Activated CD8-positive, alpha-beta memory T cell treated with anti-CD3 and anti-CD28 coated beads for 36 hours (primary cell): ENCODE measurements around the gene DNAJC7. TPM values are rescaled to one million over a fixed set of nuclear protein-coding genes. Genes with fewer than 3 reads are reported as not detected.

Experiments used
- CTCF ChIA-PET: fragments of 350-600 bp; sonication (Branson Sonifier 250); formaldehyde crosslinking; loops from one replicate; lab custom pipeline; 2021; ENCODE audit warnings: antibody characterized with exemption; lab: Charles Lee
- POLR2A ChIA-PET: fragments of 350-600 bp; sonication (Branson Sonifier 250); formaldehyde crosslinking; loops from one replicate; lab custom pipeline; 2021; ENCODE audit warnings: antibody characterized with exemption; lab: Charles Lee
- total RNA-seq, 2 experiments: library from RNA; stranded (reverse); gene quantifications; one replicate each; pipeline ENCODE4 v1.2.3, GENCODE V29; 2021

The DNAJC7 gene
- 100 to 1,000 TPM in 1 of 2 experiments, 10 to 100 TPM in 1; 99.1 to 108 TPM for total RNA-seq

GRCh38 chr17:42016941-42017865 is at the start of gene DNAJC7:
Gene DNAJC7 (minus strand): TSS chr17:42017439. CDS start chr17:42017416, 23 bp downstream.
- ChIA-PET POLR2A (interaction anchor here (0.6 to 2.1 kb wide), 10 partner anchors 9 to 1877 kb away, joined by 3 to 12 read pairs (median 4); partner anchors contain the start of genes CASC3, CNP and DHX58), CTCF (interaction anchor here (0.6 to 5.5 kb wide), 7 partner anchors 53 to 349 kb away, joined by 3 to 29 read pairs (median 6); partner anchors contain the start of gene DHX58)

- POLR2A ChIA-PET = no interaction called here
These were observed 48.0 kb upstream of the DNAJC7 start for GRCh38 chr17:42065201-42065600.

GRCh38 chr17:42062681-42063080 is 45.4 kb upstream of the DNAJC7 start:
- CTCF ChIA-PET = no interaction called here
- POLR2A ChIA-PET = no interaction called here

More at GRCh38 chr17:42065201-42065600, 48.0 kb upstream of the DNAJC7 start:
- CTCF ChIA-PET = interaction anchor here (0.9 to 1.6 kb wide), 6 partner anchors 34 to 116 kb away, joined by 3 to 6 read pairs (median 4); partner anchors contain the start of gene KCNH4

GRCh38 chr17:42061646-42062487 is 44.6 kb upstream of the DNAJC7 start:
- POLR2A ChIA-PET = no interaction called here

GRCh38 chr17:42060231-42060630 is 43.0 kb upstream of the DNAJC7 start:
- ChIA-PET POLR2A (no interaction called here), CTCF (interaction anchor here (0.6 kb wide), 2 partner anchors 80 to 84 kb away, joined by 4 read pairs; no protein-coding TSS in a partner anchor)

More at GRCh38 chr17:42061646-42062487, 44.6 kb upstream of the DNAJC7 start:
- CTCF ChIA-PET = no interaction called here

- CTCF ChIA-PET = interaction anchor here (0.6 kb wide), 2 partner anchors 80 to 85 kb away, joined by 4 read pairs; no protein-coding TSS in a partner anchor
- POLR2A ChIA-PET = no interaction called here
These were observed 42.6 kb upstream of the DNAJC7 start for GRCh38 chr17:42059815-42060214.

GRCh38 chr17:42058063-42058462 is 40.8 kb upstream of the DNAJC7 start:
- POLR2A ChIA-PET = no interaction called here
- CTCF ChIA-PET = no interaction called here

- ChIA-PET POLR2A (no interaction called here), CTCF (interaction anchor here (1.0 to 2.1 kb wide), 3 partner anchors 11 to 45 kb away, joined by 3 to 6 read pairs (median 3); no protein-coding TSS in a partner anchor)
These were observed 39.4 kb upstream of the DNAJC7 start for GRCh38 chr17:42056635-42057034.

- ChIA-PET POLR2A (no interaction called here), CTCF (interaction anchor here (0.9 to 2.1 kb wide), 3 partner anchors 12 to 93 kb away, joined by 3 to 6 read pairs (median 3); no protein-coding TSS in a partner anchor)
These were observed 38.3 kb upstream of the DNAJC7 start for GRCh38 chr17:42055496-42055895.

GRCh38 chr17:42055027-42055426 is 37.8 kb upstream of the DNAJC7 start:
- ChIA-PET CTCF (interaction anchor here (1.4 to 2.1 kb wide), 2 partner anchors 12 to 47 kb away, joined by 3 to 6 read pairs; no protein-coding TSS in a partner anchor), POLR2A (no interaction called here)

- CTCF ChIA-PET = interaction anchor here (1.3 to 1.9 kb wide), 2 partner anchors 14 kb away, joined by 3 to 4 read pairs; no protein-coding TSS in a partner anchor
- POLR2A ChIA-PET = no interaction called here
These were observed 36.7 kb upstream of the DNAJC7 start for GRCh38 chr17:42053731-42054500.

- CTCF ChIA-PET = no interaction called here
- POLR2A ChIA-PET = no interaction called here
These were observed 35.2 kb upstream of the DNAJC7 start for GRCh38 chr17:42052346-42052877.

- ChIA-PET POLR2A (no interaction called here), CTCF (interaction anchor here (0.9 to 1.2 kb wide), 3 partner anchors 25 to 50 kb away, joined by 3 to 5 read pairs (median 4); partner anchors contain the start of gene NKIRAS2)
These were observed 34.4 kb upstream of the DNAJC7 start for GRCh38 chr17:42051645-42052044.

- ChIA-PET CTCF (interaction anchor here (0.9 to 1.2 kb wide), 3 partner anchors 25 to 50 kb away, joined by 3 to 5 read pairs (median 4); partner anchors contain the start of gene NKIRAS2), POLR2A (no interaction called here)
These were observed 33.8 kb upstream of the DNAJC7 start for GRCh38 chr17:42051013-42051400.

- ChIA-PET CTCF (interaction anchor here (1.0 to 1.2 kb wide), 3 partner anchors 24 to 51 kb away, joined by 3 to 5 read pairs (median 4); partner anchors contain the start of gene NKIRAS2), POLR2A (no interaction called here)
These were observed 33.3 kb upstream of the DNAJC7 start, which contains the start of gene C17orf113 for GRCh38 chr17:42050393-42051012. Gene C17orf113 (minus strand): TSS chr17:42050601. CDS start chr17:42043376, 7,225 bp downstream.

GRCh38 chr17:42049834-42050392 is 32.7 kb upstream of the DNAJC7 start:
- POLR2A ChIA-PET = no interaction called here
- CTCF ChIA-PET = interaction anchor here (1.1 to 1.2 kb wide), 2 partner anchors 19 to 52 kb away, joined by 3 to 4 read pairs; no protein-coding TSS in a partner anchor

GRCh38 chr17:42047343-42047742 is 30.1 kb upstream of the DNAJC7 start:
- ChIA-PET CTCF (interaction anchor here (1.2 kb wide), 1 partner anchor 84 kb away, joined by 3 read pairs; no protein-coding TSS in a partner anchor), POLR2A (no interaction called here)
